ENCODE results near the gene SIGLEC15.
A peak's percentile ranks its signal among the peaks of the same experiment; 100 is the strongest.

The SIGLEC15 gene

GRCh38 chr18:45828917-45829811 is 3.7 kb downstream of the SIGLEC15 start:
- peak in 1 of 2 experiments; percentile 42 for DNase-seq (ENCODE audit: low read depth in 1 of 2, low spot score in 1 of 2)
- in situ Hi-C loops (cut with HindIII; ENCODE audit: low pct_unique_long_range_greater_than_20kb, low sequenced_read_pairs) = no loop called here
- no peak for TF ChIP-seq JUND (IDR thresholded peaks at IDR 0.05; ENCODE audit: low read depth)

- no peak for TF ChIP-seq JUND (IDR thresholded peaks at IDR 0.05; ENCODE audit: low read depth)
- in situ Hi-C loops (cut with HindIII; ENCODE audit: low pct_unique_long_range_greater_than_20kb, low sequenced_read_pairs) = no loop called here
- DNase-seq (ENCODE audit: low read depth in 1 of 2, low spot score in 1 of 2) = no peak
Measured at GRCh38 chr18:45829855-45830254, 4.4 kb downstream of the SIGLEC15 start.

- DNase-seq (ENCODE audit: low read depth in 1 of 2, low spot score in 1 of 2) = no peak
- in situ Hi-C loops (cut with HindIII; ENCODE audit: low pct_unique_long_range_greater_than_20kb, low sequenced_read_pairs) = no loop called here
- no peak for TF ChIP-seq JUND (IDR thresholded peaks at IDR 0.05; ENCODE audit: low read depth)
Measured at GRCh38 chr18:45830917-45831316, 5.4 kb downstream of the SIGLEC15 start.

DNA sequence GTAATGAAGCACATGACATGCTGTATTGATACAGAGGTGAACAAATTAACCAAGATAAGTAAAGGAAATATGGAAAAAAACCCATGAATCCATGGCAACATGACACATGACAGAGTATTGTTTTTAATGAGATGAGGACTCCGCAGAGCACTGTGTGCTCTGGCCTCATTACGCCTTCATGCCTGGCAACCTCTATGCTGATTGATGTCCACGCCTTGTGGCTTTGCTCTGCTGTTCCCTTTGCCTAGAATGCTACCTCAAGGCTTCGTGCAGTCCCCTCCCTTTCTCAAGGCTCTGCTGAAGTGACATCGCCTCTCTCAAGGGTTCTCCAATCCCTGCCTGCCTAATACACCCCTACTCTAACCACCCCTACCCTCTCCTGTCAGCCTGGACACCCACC is 8.4 kb downstream of the SIGLEC15 start:
- in situ Hi-C loops (cut with HindIII; ENCODE audit: low pct_unique_long_range_greater_than_20kb, low sequenced_read_pairs) = no loop called here
- no peak for TF ChIP-seq JUND (IDR thresholded peaks at IDR 0.05; ENCODE audit: low read depth)

GRCh38 chr18:45834306-45834705 is 8.8 kb downstream of the SIGLEC15 start:
- no peak for TF ChIP-seq JUND (IDR thresholded peaks at IDR 0.05; ENCODE audit: low read depth)
- in situ Hi-C loops (cut with HindIII; ENCODE audit: low pct_unique_long_range_greater_than_20kb, low sequenced_read_pairs) = no loop called here
- DNase-seq (ENCODE audit: low read depth in 1 of 2, low spot score in 1 of 2) = no peak

More for the DNA sequence above, 8.4 kb downstream of the SIGLEC15 start:
- DNase-seq (ENCODE audit: low read depth in 1 of 2, low spot score in 1 of 2) = no peak

DNA sequence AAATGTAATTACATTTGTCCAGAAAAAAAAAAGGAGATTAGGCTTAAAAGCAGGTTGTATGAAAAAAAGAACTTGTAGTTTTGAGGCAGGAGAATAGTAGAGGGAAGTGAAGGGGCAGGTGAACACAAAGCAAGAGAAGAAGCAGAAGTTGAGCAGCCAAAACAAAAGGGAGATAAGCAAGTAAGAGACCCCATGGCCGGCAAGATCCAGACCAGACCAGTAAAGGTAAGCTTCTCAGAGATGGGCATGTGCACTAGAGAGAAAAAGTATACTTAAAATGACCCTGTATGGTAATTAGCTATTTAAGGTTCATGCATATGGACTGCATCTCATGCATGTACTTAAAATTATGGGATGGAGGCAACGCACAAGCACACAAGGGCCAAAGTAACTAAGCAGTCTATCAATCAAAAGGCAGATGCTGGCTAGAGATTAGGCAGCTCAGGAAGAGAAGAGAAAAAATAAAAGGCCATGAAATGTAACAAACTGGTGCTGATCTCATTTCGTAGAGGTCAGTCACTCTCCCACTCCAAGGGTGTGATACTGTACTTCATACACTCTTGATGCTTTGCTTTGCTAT is 9.7 kb downstream of the SIGLEC15 start:
- in situ Hi-C loops (cut with HindIII; ENCODE audit: low pct_unique_long_range_greater_than_20kb, low sequenced_read_pairs) = no loop called here
- no peak for DNase-seq (ENCODE audit: low read depth in 1 of 2, low spot score in 1 of 2)
- no peak for TF ChIP-seq JUND (IDR thresholded peaks at IDR 0.05; ENCODE audit: low read depth)

DNA sequence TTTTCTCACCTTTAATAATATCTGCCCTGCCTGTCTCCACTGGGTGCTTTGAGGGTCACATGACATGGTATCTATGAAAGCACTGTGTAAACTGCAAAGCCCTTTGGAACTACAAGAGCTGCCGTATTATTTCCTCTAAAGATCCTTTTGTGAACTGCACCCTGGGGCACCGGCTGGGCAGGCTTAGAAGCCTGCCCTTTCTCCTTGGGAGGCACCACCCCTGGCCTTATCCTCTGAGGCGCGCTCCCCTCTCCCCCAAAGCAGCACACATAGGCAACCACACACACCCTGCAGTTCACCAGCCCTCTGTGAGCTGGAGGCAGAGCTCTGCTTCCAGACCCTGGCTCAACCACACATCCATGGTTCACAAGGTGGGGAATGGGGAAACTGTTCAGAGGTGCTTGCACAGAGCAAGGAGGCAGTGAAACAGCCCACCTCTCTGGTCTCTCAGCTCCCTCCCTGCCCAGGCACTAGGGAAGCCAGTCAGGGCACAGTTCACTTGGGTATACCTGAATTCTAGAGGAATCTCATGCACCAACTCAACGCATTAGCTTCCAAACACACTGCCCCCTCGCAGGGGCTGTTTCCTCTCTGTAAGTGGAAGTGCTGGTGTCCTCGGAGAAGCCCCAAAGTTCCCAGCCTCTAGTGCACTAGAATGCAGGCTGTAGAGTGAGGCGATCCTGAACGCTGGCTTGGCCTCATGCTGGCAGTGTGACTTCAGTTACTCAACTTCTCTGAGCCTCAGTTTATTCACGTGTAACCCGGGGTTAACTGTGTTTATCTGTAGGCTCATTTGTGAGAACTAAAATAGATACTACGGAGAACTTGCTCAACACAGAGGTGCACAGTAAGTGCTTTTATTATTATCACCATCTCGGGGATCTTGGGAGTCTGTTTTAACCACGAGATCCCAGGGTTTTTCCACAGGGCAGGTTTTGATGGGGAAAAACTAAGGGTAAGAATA is 11.0 kb downstream of the SIGLEC15 start:
- DNase-seq (ENCODE audit: low read depth in 1 of 2, low spot score in 1 of 2) = no peak
- no peak for TF ChIP-seq JUND (IDR thresholded peaks at IDR 0.05; ENCODE audit: low read depth)
- in situ Hi-C loops (cut with HindIII; ENCODE audit: low pct_unique_long_range_greater_than_20kb, low sequenced_read_pairs) = no loop called here

DNA sequence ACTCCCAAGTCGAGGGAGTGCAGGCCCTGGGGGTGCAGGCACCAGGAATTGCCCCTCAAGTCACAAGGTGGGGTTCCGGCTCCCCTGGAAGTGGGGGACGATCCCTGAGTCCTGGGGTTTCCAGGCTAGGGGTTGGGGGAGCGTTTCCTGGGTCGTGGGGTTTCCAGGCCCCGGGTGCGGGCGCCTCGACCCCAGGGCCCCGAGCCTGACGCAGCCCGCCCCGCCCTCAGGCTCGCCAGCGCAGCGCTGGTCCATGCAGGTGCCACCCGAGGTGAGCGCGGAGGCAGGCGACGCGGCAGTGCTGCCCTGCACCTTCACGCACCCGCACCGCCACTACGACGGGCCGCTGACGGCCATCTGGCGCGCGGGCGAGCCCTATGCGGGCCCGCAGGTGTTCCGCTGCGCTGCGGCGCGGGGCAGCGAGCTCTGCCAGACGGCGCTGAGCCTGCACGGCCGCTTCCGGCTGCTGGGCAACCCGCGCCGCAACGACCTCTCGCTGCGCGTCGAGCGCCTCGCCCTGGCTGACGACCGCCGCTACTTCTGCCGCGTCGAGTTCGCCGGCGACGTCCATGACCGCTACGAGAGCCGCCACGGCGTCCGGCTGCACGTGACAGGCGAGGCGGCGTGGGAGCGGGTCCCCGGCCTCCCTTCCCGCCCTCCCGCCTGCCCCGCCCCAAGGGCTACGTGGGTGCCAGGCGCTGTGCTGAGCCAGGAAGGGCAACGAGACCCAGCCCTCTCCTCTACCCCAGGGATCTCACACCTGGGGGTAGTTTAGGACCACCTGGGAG is 12.0 kb downstream of the SIGLEC15 start:
- in situ Hi-C loops (cut with HindIII; ENCODE audit: low pct_unique_long_range_greater_than_20kb, low sequenced_read_pairs) = no loop called here
- no peak for TF ChIP-seq JUND (IDR thresholded peaks at IDR 0.05; ENCODE audit: low read depth)
- no peak for DNase-seq (ENCODE audit: low read depth in 1 of 2, low spot score in 1 of 2)

DNA sequence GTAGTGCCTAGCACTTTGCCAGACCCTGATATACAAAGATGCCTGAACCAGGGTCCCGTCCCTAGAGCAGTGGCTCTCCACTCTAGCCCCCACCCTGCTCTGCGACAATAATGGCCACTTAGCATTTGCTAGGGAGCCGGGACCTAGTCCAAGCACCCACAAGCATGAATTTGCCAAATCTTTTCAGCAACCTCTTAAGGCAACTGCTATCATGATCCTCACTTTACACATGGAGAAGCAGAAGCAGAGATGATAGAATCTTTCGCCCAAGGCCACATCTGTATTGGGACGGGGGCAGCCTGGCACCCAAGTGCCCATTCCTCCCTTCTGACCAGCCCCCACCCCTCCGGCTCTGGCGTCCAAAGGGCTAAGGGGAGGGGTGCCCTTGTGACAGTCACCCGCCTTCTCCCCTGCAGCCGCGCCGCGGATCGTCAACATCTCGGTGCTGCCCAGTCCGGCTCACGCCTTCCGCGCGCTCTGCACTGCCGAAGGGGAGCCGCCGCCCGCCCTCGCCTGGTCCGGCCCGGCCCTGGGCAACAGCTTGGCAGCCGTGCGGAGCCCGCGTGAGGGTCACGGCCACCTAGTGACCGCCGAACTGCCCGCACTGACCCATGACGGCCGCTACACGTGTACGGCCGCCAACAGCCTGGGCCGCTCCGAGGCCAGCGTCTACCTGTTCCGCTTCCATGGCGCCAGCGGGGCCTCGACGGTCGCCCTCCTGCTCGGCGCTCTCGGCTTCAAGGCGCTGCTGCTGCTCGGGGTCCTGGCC is 13.0 kb downstream of the SIGLEC15 start:
- in situ Hi-C loops (cut with HindIII; ENCODE audit: low pct_unique_long_range_greater_than_20kb, low sequenced_read_pairs) = no loop called here
- peak in 1 of 2 experiments; percentile 19 for DNase-seq (ENCODE audit: low read depth in 1 of 2, low spot score in 1 of 2)
- no peak for TF ChIP-seq JUND (IDR thresholded peaks at IDR 0.05; ENCODE audit: low read depth)

DNA sequence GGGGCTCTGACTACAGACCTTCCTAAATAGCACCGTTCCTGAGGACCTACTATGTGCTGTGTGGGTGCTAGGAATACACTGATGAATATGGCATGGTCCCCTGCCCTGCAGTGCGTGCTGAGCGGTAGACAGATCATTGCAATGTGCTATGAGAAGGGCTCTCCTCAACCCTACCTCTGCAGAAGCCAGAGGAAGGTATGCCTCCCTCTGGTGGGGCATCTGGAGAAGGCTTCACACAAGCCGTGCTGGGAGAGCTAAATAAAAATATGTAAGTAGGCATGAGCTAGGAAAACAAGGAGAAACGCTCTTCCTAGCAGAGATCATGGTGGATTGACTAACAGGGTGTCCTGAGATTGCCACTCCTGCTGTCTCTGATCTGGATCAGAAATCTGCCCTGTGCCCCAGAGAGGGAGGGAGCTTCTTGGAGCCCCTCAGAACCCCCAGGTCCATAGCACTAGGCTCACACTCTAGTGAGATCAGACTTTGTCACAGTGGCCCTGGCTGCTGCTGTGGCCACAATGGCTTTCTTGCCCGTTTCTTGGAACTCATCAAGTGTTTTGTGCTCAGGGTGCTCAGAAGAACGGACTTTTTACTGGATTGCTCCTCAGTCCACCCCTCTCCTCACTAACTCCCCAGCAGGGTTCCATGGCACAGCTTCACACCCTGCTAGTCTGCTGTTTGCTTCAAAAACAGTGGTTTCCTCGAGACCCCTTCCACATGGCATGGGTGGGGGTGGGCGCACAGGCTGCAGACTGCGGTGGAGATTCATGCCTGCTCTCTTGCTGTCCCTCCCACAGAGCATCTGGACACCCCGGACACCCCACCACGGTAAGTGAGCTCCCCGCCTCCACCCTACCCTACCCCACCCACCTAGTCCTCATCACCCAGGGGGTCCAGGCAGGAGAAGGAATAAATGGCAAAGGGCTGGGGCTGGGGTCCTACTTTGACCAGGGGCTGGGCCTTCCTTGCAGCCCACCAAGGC is 14.2 kb downstream of the SIGLEC15 start:
- DNase-seq (ENCODE audit: low read depth in 1 of 2, low spot score in 1 of 2) = peak; percentile 23 to 86
- TF ChIP-seq JUND (IDR thresholded peaks at IDR 0.05; ENCODE audit: low read depth) = no peak
- in situ Hi-C loops (cut with HindIII; ENCODE audit: low pct_unique_long_range_greater_than_20kb, low sequenced_read_pairs) = no loop called here
